HCT116 (cell line): Measurements from ENCODE around the gene TMEM86B.
A peak's percentile ranks its signal among the peaks of the same experiment; 100 is the strongest.

ENCODE experiments used
- ATF3 ChIP-seq: IDR thresholded peaks from 2 replicates; pipeline ENCODE4 v1.6.1; 2012
- EZH2phosphoT487 ChIP-seq: fragments of 200-600 bp; IDR thresholded peaks from 2 replicates; pipeline ENCODE4 v1.6.1; 2018; ENCODE audit warnings: antibody characterized with exemption, borderline replicate concordance
- POLR2A ChIP-seq: IDR thresholded peaks from 2 replicates; pipeline ENCODE4 v1.7.0; 2011; ENCODE audit warnings: borderline replicate concordance; ENCODE audit not compliant: insufficient read depth, insufficient read length; ENCODE audit errors: extremely low read depth
- POLR2AphosphoS5 ChIP-seq: IDR thresholded peaks from 2 replicates; pipeline ENCODE4 v1.6.1; 2011; ENCODE audit warnings: mild to moderate bottlenecking, low read depth, low read length, moderate library complexity
- RAD21 ChIP-seq: IDR thresholded peaks from 2 replicates; pipeline ENCODE4 v1.6.1; 2012; ENCODE audit warnings: low read depth, mild to moderate bottlenecking
- REST ChIP-seq: IDR thresholded peaks from 2 replicates; pipeline ENCODE4 v1.6.1; 2012; ENCODE audit warnings: low read depth
- SP1 ChIP-seq: IDR thresholded peaks from 2 replicates; pipeline ENCODE4 v1.6.1; 2012; ENCODE audit warnings: low read depth
- TCF7L2 ChIP-seq: IDR thresholded peaks from 2 replicates; pipeline ENCODE4 v1.7.0; 2011; ENCODE audit warnings: borderline replicate concordance, inconsistent platforms; ENCODE audit not compliant: insufficient read depth, insufficient read length; ENCODE audit errors: extremely low read depth
- ZNF274 ChIP-seq: fragments of 200-500 bp; sonication (Bioruptor generic); IDR thresholded peaks from 2 replicates; pipeline ENCODE4 v1.6.1; 2014; ENCODE audit warnings: mild to moderate bottlenecking, low read depth, low read length, inconsistent platforms
- TF ChIP-seq, protein P1 (sequence below), 3 experiments: fragments of 200-600 bp in 1 of 3; sonication (generic) in 1 of 3; IDR thresholded peaks in 2 of 3; conservative IDR thresholded peaks in 1 of 3; 2 replicates each; pipeline ENCODE4 v1.5.1; 2012 to 2017; ENCODE audit warnings: low read depth in 2 of 3, low read length in 2 of 3, antibody characterized with exemption in 1 of 3, borderline replicate concordance in 1 of 3, control low read depth in 1 of 3, mild to moderate bottlenecking in 1 of 3, mixed read lengths in 1 of 3, mixed run types in 1 of 3, moderate library complexity in 1 of 3; ENCODE audit not compliant: insufficient read depth in 1 of 3

GRCh38 chr19:55272142-55272541 is 43.6 kb upstream of the TMEM86B start:
- no peak for TF ChIP-seq ATF3
- TF ChIP-seq, protein P1, sequence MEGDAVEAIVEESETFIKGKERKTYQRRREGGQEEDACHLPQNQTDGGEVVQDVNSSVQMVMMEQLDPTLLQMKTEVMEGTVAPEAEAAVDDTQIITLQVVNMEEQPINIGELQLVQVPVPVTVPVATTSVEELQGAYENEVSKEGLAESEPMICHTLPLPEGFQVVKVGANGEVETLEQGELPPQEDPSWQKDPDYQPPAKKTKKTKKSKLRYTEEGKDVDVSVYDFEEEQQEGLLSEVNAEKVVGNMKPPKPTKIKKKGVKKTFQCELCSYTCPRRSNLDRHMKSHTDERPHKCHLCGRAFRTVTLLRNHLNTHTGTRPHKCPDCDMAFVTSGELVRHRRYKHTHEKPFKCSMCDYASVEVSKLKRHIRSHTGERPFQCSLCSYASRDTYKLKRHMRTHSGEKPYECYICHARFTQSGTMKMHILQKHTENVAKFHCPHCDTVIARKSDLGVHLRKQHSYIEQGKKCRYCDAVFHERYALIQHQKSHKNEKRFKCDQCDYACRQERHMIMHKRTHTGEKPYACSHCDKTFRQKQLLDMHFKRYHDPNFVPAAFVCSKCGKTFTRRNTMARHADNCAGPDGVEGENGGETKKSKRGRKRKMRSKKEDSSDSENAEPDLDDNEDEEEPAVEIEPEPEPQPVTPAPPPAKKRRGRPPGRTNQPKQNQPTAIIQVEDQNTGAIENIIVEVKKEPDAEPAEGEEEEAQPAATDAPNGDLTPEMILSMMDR (IDR thresholded peaks at IDR 0.05 in 2 of 3, conservative IDR thresholded peaks at IDR 0.05 in 1 of 3; ENCODE audit: borderline replicate concordance in 1 of 3, insufficient read depth in 1 of 3, low read depth in 2 of 3, low read length in 2 of 3), result 0 out of 6 replicates have a peak, but pooled peaks of 2 of the 3 experiments have one; percentile 2 to 8
- TF ChIP-seq EZH2phosphoT487, result no peak
- no peak for TF ChIP-seq SP1
- no peak for TF ChIP-seq POLR2A
- no peak for TF ChIP-seq REST
- no peak for TF ChIP-seq TCF7L2
- no peak for TF ChIP-seq POLR2AphosphoS5
- no peak for TF ChIP-seq ZNF274
- TF ChIP-seq RAD21, result no peak
